GM21717 (cell line): Measurements from ENCODE around the gene PTPRG.

Experiments used
- ATAC-seq: cut with Tn5 transposase; IDR thresholded peaks from one replicate; pipeline ENCODE4 v1.9.1; 2021; ENCODE audit warnings: mild to moderate bottlenecking, moderate library complexity; ENCODE audit not compliant: unreplicated experiment

Gene PTPRG

DNA sequence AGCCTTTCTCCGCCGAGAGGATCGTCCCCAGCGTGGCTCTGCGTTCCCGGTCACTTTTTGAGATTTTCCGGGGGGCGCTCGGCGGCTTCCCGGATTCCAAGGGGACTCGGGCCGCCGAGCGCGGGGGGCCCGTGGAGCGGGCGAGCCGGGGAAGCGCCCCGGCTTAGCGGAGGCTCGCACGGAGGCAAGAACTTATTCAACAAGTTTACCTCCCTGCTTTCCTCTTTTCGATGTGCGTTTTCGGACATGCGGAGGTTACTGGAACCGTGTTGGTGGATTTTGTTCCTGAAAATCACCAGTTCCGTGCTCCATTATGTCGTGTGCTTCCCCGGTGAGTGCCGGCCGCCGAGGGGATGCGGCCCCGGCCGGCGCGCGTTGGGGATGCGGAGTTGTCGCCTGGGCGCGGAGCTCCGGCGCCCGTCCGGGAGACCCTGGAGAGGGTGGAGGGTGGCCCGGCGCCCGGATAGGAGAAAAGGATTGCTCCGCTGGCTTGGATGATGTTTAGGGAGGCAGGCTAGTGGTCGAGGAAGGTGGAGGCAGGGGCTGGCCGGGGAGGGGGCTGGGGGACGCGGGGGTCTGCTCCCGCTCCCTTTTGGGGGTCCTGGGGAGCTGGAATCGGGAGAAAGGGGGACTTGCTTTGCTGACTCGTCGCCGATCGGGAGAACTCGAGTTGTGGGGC, 810 bp downstream of the PTPRG start:
- ATAC-seq: no peak

DNA sequence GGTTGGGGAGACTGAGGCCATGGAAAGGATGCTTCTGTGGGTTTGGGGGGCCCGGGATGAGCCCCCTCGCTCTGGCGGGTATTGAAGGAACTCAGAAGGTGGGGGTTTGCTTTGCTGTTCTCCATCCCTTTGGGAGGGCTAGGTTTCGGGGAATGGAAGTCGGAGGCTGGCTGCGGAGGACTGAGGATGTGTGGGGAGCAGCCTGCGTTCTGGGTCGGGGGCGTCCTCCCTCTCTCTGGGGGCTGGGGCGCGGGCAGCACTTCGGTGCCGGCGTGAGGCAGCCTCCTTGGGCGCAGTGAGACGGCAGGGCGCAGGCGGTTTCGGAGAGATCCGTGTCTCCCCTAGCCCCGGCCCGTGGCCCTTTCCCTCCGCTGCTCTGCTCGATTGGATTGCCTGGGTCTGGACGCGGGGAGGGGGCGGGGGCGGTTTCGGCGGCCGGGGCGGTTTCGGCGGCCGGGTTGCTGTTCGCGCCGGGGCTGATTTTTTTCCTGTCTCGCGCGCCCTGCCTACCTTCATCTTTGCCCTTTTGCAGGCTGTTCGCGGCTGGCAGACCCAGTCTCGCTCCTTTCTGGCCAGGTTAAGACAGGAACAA, 1.4 kb downstream of the PTPRG start:
- no peak for ATAC-seq

DNA sequence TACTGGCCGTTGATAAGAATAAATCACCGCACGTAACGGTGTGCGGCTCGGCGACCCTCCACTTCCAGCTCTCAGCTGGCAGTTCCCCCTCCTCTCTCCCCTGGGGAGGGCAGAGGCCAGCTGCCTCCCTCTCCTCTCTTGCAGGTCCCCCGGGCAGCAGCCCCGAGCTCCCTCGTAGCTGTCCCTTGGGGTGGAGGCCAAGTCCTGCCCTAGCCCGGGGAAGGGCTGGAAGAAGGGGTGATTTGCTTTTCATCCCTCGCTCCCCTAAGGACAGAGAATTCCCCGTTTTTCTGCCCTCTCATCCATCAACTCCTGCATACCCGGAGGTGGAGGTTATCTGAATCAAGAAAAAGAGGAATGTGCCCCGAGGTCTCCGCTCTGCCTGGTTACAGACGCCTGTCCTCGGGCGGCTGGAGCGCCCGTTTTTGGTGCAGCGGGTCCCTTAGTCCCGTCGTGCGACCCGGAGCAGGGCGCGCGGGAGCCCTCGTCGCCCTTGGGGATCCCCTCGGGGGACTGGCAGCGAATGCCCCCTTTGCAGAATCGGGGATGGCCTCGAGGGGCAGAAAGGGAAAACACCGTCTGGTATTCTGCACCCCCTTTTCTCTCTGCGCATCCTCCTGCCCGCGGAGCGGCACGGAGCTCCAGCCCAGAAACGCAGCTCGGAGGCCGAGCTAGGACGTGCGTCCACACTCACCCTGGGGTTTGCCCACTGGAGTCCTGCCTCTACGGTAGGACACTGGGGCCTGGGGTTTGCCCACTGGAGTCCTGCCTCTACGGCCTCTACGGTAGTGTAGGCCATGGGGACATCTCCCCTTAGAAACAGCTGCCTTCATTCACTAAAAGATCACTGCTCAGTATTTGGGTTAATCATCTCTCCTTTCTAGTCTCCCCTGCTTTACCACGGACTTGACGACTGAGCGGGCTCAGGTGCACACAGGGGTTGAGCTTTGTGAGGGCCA, 2.2 kb downstream of the PTPRG start:
- ATAC-seq: no peak

DNA sequence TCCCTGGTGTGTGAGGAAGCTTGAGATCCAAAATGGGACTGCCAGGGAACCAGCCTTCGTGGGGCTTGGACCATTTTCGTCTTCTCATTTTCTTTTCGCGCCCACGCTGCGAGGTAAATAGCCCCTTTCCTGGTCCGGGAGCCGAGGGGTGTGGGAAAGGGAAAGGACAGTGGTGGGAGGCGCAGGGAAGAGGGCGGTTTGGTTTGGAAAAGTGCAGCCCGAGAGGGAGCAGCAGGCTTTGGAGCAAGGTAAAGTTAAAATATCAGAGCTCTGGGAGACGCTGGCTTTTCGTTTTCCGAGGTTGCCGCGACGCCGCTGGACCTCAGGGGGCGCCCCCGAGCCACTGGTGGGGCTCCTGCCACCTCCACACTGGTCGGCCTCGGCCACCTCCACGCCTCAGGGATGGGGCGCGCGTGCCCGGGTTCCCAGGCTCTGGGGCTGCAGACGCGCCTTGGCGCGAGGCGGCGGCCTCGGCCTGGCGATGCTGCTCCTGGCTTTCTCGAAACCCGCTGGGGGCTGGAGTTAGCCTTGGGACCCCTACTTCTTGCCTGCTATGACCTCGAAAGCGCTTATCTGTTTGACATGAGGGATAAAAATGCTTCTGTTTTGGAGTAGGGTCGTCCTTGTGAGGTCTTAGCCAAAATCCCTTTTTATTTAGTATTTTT, 3.2 kb downstream of the PTPRG start:
- no peak for ATAC-seq

DNA sequence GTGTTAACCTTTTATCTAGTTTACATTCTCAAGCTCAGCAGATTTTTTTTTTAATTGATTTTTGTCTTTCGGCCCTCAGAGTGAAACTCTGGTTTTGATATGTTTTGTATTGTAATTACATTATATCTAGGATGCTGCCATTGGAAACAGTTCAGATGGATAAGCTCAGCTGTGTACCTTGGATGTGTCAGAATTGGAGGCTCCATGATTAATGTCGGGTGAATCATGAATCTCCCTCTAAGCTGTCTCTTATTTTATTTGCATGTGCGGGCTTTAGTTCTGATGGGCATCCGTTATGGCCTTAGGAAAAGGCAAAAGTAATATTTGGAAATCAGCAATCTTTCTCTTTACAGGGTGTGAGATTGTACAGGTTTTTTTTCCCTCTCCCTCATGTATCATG, 4.2 kb downstream of the PTPRG start:
- no peak for ATAC-seq

DNA sequence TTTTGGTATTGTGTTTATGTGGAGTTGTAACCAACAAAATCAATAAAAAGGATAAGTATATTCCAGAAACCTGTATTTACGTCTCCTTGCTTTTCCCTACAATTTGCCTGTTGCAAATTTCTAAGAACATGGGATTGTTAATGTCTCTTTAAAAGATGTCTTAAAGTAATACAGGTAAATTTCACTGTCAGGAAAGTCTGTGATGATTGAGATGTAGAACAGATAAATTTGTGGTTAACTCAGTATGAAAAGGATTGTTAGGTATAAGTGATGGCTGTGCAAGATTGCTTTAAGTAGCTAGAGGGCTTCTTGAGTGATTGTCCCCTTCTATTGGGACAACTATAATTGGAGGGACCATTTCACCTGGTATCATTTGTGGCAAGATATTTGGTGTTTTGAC, 6.8 kb downstream of the PTPRG start:
- no peak for ATAC-seq

DNA sequence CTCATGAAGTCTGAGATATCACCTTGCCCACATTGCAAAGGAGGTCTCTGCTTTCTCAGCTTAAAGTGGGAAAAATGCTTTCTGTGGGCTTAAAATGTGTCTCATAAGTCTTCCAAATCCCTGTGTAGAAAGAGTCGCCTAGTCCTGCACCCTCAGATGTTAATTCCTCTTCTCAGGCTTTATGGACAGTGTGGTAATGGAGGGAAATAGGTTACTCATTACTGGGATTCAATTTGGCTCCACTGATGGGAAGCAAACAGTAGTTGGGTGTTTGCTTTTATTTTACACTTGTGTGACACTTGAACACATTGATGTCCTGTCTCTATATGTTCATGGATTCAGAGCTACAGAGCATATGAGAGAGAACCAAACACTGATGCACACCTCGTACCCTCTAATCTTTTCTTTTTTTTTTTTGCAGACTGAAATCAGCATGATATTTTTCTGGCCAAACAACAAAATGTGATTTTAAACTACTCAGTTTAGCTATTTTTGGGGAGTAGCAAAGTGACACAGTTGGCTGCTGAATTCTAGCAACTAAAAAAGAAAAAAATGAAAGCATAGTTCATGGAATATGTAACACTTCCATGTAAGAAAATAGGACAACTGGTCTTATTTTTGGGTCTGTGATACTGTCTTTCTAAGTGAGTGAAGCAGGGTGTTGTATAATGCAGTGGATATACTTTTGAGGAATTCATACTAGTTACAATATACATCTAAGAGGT, 8.6 kb downstream of the PTPRG start:
- no peak for ATAC-seq

DNA sequence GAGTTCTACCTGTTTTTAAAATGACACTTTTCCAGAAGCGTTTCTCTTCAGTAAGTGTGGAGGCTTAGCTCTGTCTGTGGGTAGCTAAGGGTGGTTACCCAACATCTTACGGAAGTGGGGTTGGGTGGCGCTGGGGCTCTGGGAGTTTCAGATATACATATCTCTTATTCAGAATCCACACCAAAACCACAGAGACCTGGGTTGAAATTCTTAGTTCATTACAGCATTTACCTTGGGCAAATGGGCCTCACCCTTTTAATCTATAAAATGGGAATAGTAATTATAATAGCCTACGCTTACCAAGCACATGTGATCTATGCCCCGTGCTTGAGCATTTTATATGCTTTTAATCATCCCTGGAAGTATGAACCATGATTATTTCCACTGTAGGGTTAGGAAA, 9.4 kb downstream of the PTPRG start:
- no peak for ATAC-seq

- no peak for ATAC-seq
Measured at GRCh38 chr3:61571516-61572336, 10.4 kb downstream of the PTPRG start.

DNA sequence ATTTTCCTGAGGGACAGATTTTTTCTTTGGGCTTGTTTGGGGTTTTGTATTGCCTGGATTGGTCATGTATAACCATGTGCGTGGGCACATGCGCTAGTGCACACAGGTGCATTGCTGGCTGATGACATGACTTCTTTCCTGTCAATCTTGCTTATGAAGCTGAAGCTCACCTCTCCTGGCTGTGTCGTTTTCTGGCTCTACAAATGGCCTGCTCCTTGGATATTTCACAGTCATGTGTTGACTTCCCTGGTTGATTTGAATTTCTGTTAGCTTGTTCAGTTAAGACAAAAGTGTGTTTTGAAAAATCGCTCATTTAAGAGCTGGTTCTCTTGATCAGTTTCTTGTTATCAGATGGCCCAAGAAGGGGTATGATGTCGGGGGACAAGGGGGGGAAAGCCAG, 11.5 kb downstream of the PTPRG start:
- no peak for ATAC-seq

GRCh38 chr3:61573441-61573840, 12.1 kb downstream of the PTPRG start:
- ATAC-seq: no peak

- no peak for ATAC-seq
Measured at GRCh38 chr3:61574854-61575253, 13.5 kb downstream of the PTPRG start.

DNA sequence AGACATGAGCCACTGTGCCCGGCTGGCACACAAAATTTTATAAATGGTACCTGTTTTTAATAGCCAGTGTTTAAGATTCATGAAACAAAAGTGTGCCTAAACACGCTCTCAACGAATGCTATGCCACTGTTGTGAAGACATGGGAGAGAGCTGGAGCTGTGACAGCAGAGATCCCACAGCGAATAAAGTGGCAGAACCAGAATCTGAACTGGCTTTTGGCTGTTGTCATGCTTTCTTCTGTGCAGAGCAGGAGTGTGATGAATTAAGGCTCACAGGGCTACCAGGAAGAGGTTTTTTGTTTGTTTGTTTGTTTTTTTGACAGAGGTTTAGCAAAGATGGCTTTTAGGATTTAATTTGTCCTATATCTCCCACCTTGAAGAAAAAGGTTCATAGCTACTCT, 14.5 kb downstream of the PTPRG start:
- ATAC-seq: no peak

- ATAC-seq: no peak
Measured at GRCh38 chr3:61577760-61578159, 16.4 kb downstream of the PTPRG start.

GRCh38 chr3:61578667-61579367, 17.4 kb downstream of the PTPRG start:
- ATAC-seq: no peak

DNA sequence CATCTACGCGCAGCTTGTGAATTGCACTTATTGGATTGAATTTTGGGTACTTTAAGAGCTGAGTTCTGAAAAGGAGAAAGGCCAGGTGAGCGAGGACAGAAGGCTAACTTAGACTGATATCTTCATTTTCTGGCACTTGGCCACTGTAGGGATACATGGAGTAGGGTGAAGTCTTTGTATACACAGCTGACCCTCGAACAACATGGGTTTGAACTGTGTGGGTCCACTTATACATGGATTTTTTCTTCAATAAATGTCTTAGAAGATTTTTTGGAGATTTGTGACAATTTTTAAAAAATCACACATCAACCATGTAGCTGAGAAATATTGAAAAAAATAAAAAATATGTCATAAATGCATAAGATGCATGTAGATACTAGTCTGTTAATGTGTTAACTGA, 18.3 kb downstream of the PTPRG start:
- no peak for ATAC-seq

DNA sequence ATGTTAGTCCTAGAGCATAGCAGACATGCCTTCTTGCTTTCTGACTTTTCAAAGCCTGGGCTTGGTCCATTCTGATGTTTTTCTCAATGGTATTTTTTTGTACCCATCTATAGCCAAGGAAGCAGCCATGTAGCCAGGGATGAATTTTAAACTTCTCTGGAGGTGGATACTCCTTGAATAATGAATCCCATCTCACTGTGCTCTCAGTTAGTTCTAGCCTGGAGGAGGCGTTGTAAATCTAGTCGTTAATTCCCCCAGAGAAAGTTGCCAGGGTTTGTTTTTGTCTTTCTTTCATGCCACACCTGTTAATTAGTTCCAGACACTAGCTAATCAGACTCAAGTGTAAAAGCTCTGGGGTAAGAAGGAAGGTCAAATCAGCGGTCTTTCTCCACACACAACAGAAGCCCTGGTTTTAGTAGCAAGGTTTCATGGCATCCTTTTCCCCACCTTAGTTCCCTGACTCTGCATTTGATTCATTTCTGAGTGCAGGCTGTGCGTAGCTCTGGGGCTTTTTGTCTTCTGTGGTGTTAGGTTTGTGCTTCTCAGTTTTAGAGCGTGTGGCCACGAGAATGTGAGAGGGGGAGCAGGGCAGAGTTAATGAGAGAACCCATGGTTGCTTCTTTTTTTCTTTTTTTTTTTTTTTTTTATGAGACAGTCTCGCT, 19.7 kb downstream of the PTPRG start:
- no peak for ATAC-seq

DNA sequence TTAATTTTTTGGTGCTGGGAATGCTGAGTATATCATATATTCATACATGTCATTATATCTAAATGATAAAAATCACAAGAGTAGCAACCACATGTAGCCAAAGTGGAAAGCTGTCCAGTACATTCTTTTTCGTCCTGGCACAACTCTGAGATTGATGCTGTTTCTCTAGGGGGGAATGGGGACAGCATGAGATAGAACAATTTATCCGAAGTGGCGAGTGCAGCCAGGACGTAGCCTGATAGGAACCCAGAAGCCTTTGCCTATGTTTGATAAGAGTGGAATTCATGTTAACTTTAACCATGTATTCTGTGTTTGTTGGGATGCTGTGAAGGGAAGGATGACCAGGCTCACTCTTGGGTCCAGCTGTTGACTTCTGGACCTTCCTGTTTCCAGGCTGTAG, 20.9 kb downstream of the PTPRG start:
- ATAC-seq: no peak

GRCh38 chr3:61582846-61583245, 21.5 kb downstream of the PTPRG start:
- no peak for ATAC-seq
